ENCODE data around the gene ZC3H12D.

ZC3H12D gene

DNA sequence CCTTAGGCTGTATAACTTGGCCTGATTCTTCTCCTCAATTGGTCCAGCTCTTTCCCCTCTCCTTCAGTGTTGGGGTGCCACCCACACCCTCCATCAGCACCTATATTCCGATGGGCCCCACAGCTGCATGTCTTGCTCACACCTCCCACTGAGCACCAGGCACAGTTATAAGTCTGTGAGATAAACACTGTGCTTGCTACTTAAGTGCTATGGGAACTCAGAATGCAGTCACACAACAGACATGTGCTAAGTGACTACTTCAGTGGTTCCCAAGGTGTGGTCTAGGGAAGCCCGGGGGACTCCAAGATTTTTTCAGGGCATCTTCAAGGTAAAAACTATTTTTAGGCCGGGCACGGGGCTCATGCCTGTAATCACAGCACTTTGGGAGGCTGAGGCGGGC lies 7.3 kb downstream of the ZC3H12D start:
- H3K9me2 ChIP-seq (replicated peaks; ENCODE audit: insufficient read depth, low read length), result no peaks in the 10 kb centered on the region
- H3K9me3 ChIP-seq (replicated peaks; ENCODE audit: insufficient read depth, low read length), result no peaks in the 10 kb centered on the region
- no peaks in the 10 kb centered on the region; the same call in 1 of the 2 replicates for H3K27me3 ChIP-seq (replicated peaks; ENCODE audit: insufficient read depth, low read length)
- H4K20me1 ChIP-seq (ENCODE audit: insufficient read depth, low read length), result no peaks in the 10 kb centered on the region
- no peak overlapping the region for H3K9ac ChIP-seq (ENCODE audit: low read length)
- no peaks in the 10 kb centered on the region for H3K36me3 ChIP-seq (replicated peaks; ENCODE audit: insufficient read depth, low read length)
- H3K79me2 ChIP-seq (ENCODE audit: low read length), result no peaks in the 10 kb centered on the region
- no peak overlapping the region for H3K27ac ChIP-seq (ENCODE audit: low read length)
- H2AFZ ChIP-seq (ENCODE audit: low read length), result no peak overlapping the region
- no peaks in the 10 kb centered on the region for H3F3A ChIP-seq (ENCODE audit: insufficient read depth, low read length)
- TF ChIP-seq, protein P1, sequence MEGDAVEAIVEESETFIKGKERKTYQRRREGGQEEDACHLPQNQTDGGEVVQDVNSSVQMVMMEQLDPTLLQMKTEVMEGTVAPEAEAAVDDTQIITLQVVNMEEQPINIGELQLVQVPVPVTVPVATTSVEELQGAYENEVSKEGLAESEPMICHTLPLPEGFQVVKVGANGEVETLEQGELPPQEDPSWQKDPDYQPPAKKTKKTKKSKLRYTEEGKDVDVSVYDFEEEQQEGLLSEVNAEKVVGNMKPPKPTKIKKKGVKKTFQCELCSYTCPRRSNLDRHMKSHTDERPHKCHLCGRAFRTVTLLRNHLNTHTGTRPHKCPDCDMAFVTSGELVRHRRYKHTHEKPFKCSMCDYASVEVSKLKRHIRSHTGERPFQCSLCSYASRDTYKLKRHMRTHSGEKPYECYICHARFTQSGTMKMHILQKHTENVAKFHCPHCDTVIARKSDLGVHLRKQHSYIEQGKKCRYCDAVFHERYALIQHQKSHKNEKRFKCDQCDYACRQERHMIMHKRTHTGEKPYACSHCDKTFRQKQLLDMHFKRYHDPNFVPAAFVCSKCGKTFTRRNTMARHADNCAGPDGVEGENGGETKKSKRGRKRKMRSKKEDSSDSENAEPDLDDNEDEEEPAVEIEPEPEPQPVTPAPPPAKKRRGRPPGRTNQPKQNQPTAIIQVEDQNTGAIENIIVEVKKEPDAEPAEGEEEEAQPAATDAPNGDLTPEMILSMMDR (IDR thresholded peaks at IDR 0.05; ENCODE audit: low read length), result no peak
- no peak for TF ChIP-seq EZH2 (optimal IDR thresholded peaks at IDR 0.05; ENCODE audit: low read depth, low read length)
- no peak for TF ChIP-seq EZH2phosphoT487 (IDR thresholded peaks at IDR 0.05; ENCODE audit: low read length)
- DNase-seq, result no peak
- H3K4me1 ChIP-seq (ENCODE audit: low read length), result no peaks in the 10 kb centered on the region
- no peak overlapping the region for H3K4me3 ChIP-seq (ENCODE audit: low read length)
- H3K4me2 ChIP-seq (ENCODE audit: low read depth, low read length), result no peak overlapping the region

- Histone ChIP-seq H4K20me1 (ENCODE audit: insufficient read depth, low read length) (no peaks in the 10 kb centered on the region), H3K4me2 (ENCODE audit: low read depth, low read length) (no peak overlapping the region), H3K79me2 (ENCODE audit: low read length) (no peaks in the 10 kb centered on the region), H3K9me3 (replicated peaks; ENCODE audit: insufficient read depth, low read length) (no peaks in the 10 kb centered on the region), H3F3A (ENCODE audit: insufficient read depth, low read length) (peaks cover 4% of the 10 kb centered on the region), H3K27me3 (replicated peaks; ENCODE audit: insufficient read depth, low read length) (peaks cover 5% of the 10 kb centered on the region; the same call in 1 of the 2 replicates), H3K9me2 (replicated peaks; ENCODE audit: insufficient read depth, low read length) (no peaks in the 10 kb centered on the region), H3K9ac (ENCODE audit: low read length) (no peak overlapping the region), H3K4me3 (ENCODE audit: low read length) (no peak overlapping the region), H3K27ac (ENCODE audit: low read length) (no peak overlapping the region), H2AFZ (ENCODE audit: low read length) (no peak overlapping the region), H3K36me3 (replicated peaks; ENCODE audit: insufficient read depth, low read length) (no peaks in the 10 kb centered on the region), H3K4me1 (ENCODE audit: low read length) (peaks cover 5% of the 10 kb centered on the region; the same call in 1 of the 2 replicates)
- TF ChIP-seq EZH2phosphoT487 (IDR thresholded peaks at IDR 0.05; ENCODE audit: low read length) (no peak), EZH2 (optimal IDR thresholded peaks at IDR 0.05; ENCODE audit: low read depth, low read length) (no peak)
- TF ChIP-seq, protein P1 (IDR thresholded peaks at IDR 0.05; ENCODE audit: low read length), result no peak
- no peak for DNase-seq
These were observed 7.9 kb downstream of the ZC3H12D start for GRCh38 chr6:149476789-149477455.

DNA sequence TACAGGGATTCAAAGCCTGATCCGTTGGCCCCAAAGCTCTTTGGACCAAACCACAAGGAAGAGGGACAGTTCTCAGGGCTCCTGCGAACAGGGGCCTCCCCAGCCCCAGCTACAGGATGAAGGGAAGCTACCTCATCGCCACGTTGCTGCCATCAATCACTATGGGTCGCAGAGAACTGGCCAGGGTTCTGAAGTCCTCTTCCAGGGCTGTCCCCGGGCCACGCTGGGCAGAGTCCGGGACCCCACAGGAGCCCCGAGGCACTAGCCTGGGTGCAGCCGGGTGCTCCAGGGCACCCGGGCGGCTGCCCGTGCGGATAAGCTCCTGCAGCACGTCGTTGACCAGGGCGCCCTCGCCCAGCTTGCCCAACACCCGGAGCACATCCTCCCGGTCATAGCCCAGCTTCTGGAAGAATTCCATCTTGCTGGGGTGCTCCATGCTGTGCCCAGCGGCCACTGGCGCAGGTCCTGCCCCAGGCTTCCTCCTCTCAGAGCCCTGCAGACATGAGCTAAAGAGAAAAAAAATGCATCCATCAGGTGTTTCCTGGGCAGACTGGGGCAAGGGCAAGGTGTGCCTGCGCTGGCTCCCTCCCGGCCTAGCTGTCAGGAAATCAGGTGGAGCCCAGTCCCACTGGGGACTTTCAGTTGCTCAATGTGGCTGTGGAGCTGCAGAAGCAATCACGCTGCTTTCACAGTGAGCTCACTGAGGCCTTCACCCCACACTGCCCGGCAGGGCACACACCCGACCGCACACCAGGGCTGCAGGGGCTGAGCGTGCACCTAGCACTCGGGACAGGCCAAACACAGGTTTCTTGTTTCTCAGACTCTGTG lies 10.5 kb downstream of the ZC3H12D start:
- Histone ChIP-seq H3K4me3 (ENCODE audit: low read length) (no peak overlapping the region), H3K4me2 (ENCODE audit: low read depth, low read length) (no peak overlapping the region), H3K9me2 (replicated peaks; ENCODE audit: insufficient read depth, low read length) (no peaks in the 10 kb centered on the region), H3K4me1 (ENCODE audit: low read length) (peaks cover 6% of the 10 kb centered on the region; the same call in 1 of the 2 replicates), H3K36me3 (replicated peaks; ENCODE audit: insufficient read depth, low read length) (no peaks in the 10 kb centered on the region), H3K27me3 (replicated peaks; ENCODE audit: insufficient read depth, low read length) (peaks cover 8% of the 10 kb centered on the region; the same call in 1 of the 2 replicates), H3K79me2 (ENCODE audit: low read length) (no peaks in the 10 kb centered on the region), H2AFZ (ENCODE audit: low read length) (no peak overlapping the region), H3K9ac (ENCODE audit: low read length) (no peak overlapping the region), H3K9me3 (replicated peaks; ENCODE audit: insufficient read depth, low read length) (no peaks in the 10 kb centered on the region), H3F3A (ENCODE audit: insufficient read depth, low read length) (peaks cover 5% of the 10 kb centered on the region), H4K20me1 (ENCODE audit: insufficient read depth, low read length) (no peaks in the 10 kb centered on the region), H3K27ac (ENCODE audit: low read length) (no peak overlapping the region)
- no peak for DNase-seq
- TF ChIP-seq EZH2 (optimal IDR thresholded peaks at IDR 0.05; ENCODE audit: low read depth, low read length) (no peak), EZH2phosphoT487 (IDR thresholded peaks at IDR 0.05; ENCODE audit: low read length) (no peak)
- TF ChIP-seq, protein P1 (IDR thresholded peaks at IDR 0.05; ENCODE audit: low read length), result no peak

Measured in MM.1S (cell line).